ENCODE data around the gene RPL23. TPM values are rescaled to one million over a fixed set of nuclear protein-coding genes. Genes with fewer than 3 reads are reported as not detected.

RPL23 gene
- total and polyA plus RNA-seq, 2 experiments from 2014 or later, result 516 to 1,221 TPM

DNA sequence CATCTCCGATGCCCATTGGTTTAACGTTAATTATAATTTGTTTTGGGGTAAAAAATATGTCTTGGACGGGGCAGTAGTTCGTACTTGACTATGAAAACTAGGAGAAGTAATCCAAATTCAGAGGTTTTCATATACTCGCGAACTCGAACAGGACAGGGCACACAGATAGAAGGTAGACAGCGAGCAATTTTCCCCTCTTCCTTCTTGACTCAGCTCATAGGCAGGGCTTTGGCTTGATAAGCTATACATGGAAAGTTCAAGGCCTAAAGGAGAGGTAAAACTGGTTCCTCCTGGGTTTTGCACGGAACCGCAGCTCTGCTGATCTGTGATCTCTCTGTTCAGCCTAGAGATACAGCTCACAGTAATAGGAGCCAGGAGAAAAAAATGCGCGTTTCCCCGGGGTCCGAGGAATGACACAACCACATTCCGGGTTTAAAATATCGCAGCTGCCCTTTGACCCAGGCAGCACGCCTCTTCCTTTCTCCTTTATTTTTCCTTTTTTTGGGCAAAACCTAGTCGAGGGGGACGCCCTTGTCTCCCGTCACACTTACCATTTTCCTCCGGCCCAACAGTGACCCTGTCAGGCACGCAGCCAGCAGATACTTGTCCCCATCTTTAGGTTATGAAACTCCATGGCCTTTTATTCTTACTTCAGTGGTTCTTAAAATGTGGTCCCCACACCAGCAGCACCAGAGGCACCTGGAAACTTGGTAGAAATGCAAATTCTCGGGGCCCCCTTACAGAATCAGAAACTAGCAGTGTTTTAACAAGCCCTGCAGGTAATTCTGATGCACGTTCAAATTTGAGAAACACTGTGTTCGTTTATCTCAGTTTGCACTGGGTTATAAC lies 14.7 kb upstream of the RPL23 start:
- Histone ChIP-seq H3K4me1 (ENCODE audit: insufficient read depth) (peaks cover 37% of the 10 kb centered on the region), H4K20me1 (ENCODE audit: insufficient read depth) (peaks cover 12% of the 10 kb centered on the region), H3K4me2 (ENCODE audit: unreplicated experiment) (peak overlapping the region; percentile 100), H3K9ac (peak overlapping the region; percentile 99), H2AFZ (peak overlapping the region; percentile 74), H3K27me3 (replicated peaks; ENCODE audit: insufficient read depth) (no peaks in the 10 kb centered on the region), H3F3A (ENCODE audit: insufficient read depth) (peaks cover 30% of the 10 kb centered on the region), H3K27ac (peak overlapping the region; percentile 96), H3K36me3 (ENCODE audit: low read depth) (no peaks in the 10 kb centered on the region; the same call in 1 of the 2 replicates), H3K9me3 (ENCODE audit: low read depth) (no peaks in the 10 kb centered on the region), H3K4me3 (peak overlapping the region; percentile 100), H3K79me2 (ENCODE audit: insufficient read depth) (peaks cover 32% of the 10 kb centered on the region), H3K9me2 (ENCODE audit: insufficient read depth) (no peaks in the 10 kb centered on the region)
- peak; percentile 59 for DNase-seq
- WGBS, 2 experiments (ENCODE audit: low coverage in 1 of 2, low lambda C conversion rate in 2 of 2, missing lambda C conversion rate in 2 of 2), result 16 to 19% methylated on average over 25 of the region's 25 CpGs
- in situ Hi-C loops (cut with MboI), result no loop called here
- TF ChIP-seq EZH2phosphoT487 (IDR thresholded peaks at IDR 0.05; ENCODE audit: insufficient read depth, low read depth), result no peak
- TF ChIP-seq EZH2 (IDR thresholded peaks at IDR 0.05; ENCODE audit: insufficient read depth, poor library complexity, severe bottlenecking), result no peak

DNA sequence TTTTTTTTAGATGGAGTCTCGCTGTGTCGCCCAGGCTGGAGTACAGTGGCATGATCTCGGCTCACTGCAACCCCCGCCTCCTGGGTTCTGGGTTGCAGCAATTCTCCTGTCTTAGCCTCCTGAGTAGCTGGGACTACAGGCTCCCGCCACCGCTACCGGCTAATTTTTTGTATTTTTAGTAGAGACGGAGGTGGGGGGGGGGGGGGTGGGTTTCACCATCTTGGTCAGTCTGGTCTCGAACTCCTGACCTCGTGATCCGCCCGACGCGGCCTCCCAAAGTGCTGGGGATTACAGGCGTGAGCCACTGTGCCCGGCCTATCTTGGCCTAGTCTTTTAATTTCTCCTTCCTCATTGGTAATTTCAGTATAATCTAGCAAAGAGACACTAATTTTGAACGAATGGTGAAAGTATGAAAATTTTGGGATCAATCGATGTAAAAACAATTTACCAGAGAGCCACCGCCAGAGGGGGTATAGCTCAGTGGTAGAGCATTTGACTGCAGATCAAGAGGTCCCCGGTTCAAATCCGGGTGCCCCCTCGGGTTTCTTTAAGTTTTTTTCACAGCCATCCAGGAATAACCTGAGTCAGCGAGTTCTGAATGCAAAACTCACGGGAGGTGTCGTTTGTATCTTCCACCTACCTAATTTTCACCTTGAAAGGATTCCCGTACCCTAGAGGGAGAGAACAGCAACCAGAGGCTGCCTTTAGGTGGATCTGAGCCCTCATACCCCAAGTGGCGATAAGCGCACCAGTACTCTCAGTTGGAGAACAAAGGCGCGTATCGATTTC lies 13.9 kb upstream of the RPL23 start:
- H3K9me3 ChIP-seq (ENCODE audit: low read depth), result no peaks in the 10 kb centered on the region
- in situ Hi-C loops (cut with MboI), result no loop called here
- H2AFZ ChIP-seq, result peak overlapping the region; percentile 74
- WGBS, 2 experiments (ENCODE audit: low coverage in 1 of 2, low lambda C conversion rate in 2 of 2, missing lambda C conversion rate in 2 of 2), result 23 to 25% methylated on average over 30 to 31 of the region's 31 CpGs
- peaks cover 30% of the 10 kb centered on the region for H3F3A ChIP-seq (ENCODE audit: insufficient read depth)
- no peaks in the 10 kb centered on the region for H3K27me3 ChIP-seq (replicated peaks; ENCODE audit: insufficient read depth)
- DNase-seq, result peak; percentile 75
- no peaks in the 10 kb centered on the region for H3K9me2 ChIP-seq (ENCODE audit: insufficient read depth)
- peak overlapping the region; percentile 100 for H3K4me2 ChIP-seq (ENCODE audit: unreplicated experiment)
- TF ChIP-seq EZH2phosphoT487 (IDR thresholded peaks at IDR 0.05; ENCODE audit: insufficient read depth, low read depth), result no peak
- no peak for TF ChIP-seq EZH2 (IDR thresholded peaks at IDR 0.05; ENCODE audit: insufficient read depth, poor library complexity, severe bottlenecking)
- H3K9ac ChIP-seq, result peak overlapping the region; percentile 99; the same call in 1 of the 2 replicates
- H3K4me3 ChIP-seq, result peak overlapping the region; percentile 100
- H3K4me1 ChIP-seq (ENCODE audit: insufficient read depth), result peaks cover 34% of the 10 kb centered on the region
- H3K79me2 ChIP-seq (ENCODE audit: insufficient read depth), result peaks cover 23% of the 10 kb centered on the region
- no peaks in the 10 kb centered on the region; the same call in 1 of the 2 replicates for H3K36me3 ChIP-seq (ENCODE audit: low read depth)
- H3K27ac ChIP-seq, result peak overlapping the region; percentile 96
- peaks cover 8% of the 10 kb centered on the region for H4K20me1 ChIP-seq (ENCODE audit: insufficient read depth)

DNA sequence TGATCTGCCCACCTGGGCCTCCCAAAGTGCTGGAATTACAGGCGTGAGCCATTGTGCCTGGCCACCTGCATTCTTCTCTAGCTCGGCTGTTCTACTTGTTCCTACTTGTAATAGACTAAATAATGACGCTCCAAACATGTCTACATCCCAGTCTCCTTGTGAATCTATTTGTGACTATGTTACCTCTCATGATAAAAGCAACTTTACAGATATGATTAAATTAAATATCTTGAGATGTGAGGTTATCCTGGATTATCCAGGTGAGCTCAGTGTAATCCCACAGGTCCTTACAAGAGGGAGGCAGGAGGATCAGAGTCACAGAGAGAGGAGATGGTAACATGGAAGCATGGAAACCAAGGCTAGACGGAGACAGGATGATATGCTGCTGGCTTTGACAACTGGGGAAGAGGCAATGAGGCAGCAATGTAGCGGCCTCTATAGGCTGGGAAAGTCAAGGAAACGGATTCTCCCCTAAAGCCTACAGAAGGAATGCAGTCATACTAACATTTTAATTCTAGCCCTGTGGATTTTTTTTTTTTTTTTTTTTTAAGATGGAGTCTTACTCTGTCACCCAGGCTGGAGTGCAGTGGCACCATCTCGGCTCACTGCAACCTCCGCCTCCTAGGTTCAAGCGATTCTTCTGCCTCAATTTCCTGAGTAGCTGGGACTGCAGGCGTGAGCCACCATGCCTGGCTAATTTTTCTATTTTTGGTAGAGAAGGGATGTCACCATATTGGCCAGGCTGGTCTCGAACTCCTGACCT lies 11.3 kb upstream of the RPL23 start:
- Histone ChIP-seq H2AFZ (no peak overlapping the region), H4K20me1 (ENCODE audit: insufficient read depth) (no peaks in the 10 kb centered on the region), H3K9me3 (ENCODE audit: low read depth) (no peaks in the 10 kb centered on the region), H3K79me2 (ENCODE audit: insufficient read depth) (no peaks in the 10 kb centered on the region), H3K27me3 (replicated peaks; ENCODE audit: insufficient read depth) (no peaks in the 10 kb centered on the region), H3K4me1 (ENCODE audit: insufficient read depth) (peaks cover 27% of the 10 kb centered on the region), H3K36me3 (ENCODE audit: low read depth) (no peaks in the 10 kb centered on the region), H3K27ac (no peak overlapping the region), H3K4me2 (ENCODE audit: unreplicated experiment) (no peak overlapping the region), H3F3A (ENCODE audit: insufficient read depth) (peaks cover 15% of the 10 kb centered on the region), H3K4me3 (no peak overlapping the region), H3K9ac (no peak overlapping the region), H3K9me2 (ENCODE audit: insufficient read depth) (no peaks in the 10 kb centered on the region)
- TF ChIP-seq EZH2phosphoT487 (IDR thresholded peaks at IDR 0.05; ENCODE audit: insufficient read depth, low read depth) (no peak), EZH2 (IDR thresholded peaks at IDR 0.05; ENCODE audit: insufficient read depth, poor library complexity, severe bottlenecking) (no peak)
- DNase-seq, result peak; percentile 45
- WGBS, 2 experiments (ENCODE audit: low coverage in 1 of 2, low lambda C conversion rate in 2 of 2, missing lambda C conversion rate in 2 of 2), result 80 to 82% methylated on average over 11 of the region's 11 CpGs
- in situ Hi-C loops (cut with MboI), result no loop called here

DNA sequence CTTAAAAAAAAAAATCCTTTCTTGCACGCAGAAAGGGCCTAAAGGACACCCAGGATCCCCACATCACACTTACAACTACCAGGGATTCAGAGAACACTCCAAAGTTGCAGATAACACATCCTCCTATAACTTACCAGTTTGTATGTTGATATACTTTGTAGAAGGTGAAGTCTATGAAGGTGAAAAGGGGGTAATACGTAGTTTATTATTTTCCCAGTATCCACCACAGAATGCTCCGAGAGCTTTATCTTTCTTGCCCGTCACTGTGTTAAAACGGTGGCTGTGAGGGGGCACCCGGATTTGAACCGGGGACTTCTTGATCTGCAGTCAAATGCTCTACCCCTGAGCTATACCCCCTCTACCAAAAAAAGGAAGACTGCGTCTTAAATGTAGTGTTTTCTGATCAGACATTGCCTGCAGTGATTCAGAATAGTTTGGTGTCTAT lies 7.9 kb upstream of the RPL23 start:
- no peaks in the 10 kb centered on the region for H3K36me3 ChIP-seq (ENCODE audit: low read depth)
- no peak overlapping the region for H3K4me2 ChIP-seq (ENCODE audit: unreplicated experiment)
- no peaks in the 10 kb centered on the region for H3K9me3 ChIP-seq (ENCODE audit: low read depth)
- TF ChIP-seq EZH2phosphoT487 (IDR thresholded peaks at IDR 0.05; ENCODE audit: insufficient read depth, low read depth) (no peak), EZH2 (IDR thresholded peaks at IDR 0.05; ENCODE audit: insufficient read depth, poor library complexity, severe bottlenecking) (no peak)
- H4K20me1 ChIP-seq (ENCODE audit: insufficient read depth), result no peaks in the 10 kb centered on the region
- in situ Hi-C loops (cut with MboI), result no loop called here
- H3K9ac ChIP-seq, result no peak overlapping the region
- no peaks in the 10 kb centered on the region for H3K9me2 ChIP-seq (ENCODE audit: insufficient read depth)
- H3K27me3 ChIP-seq (replicated peaks; ENCODE audit: insufficient read depth), result no peaks in the 10 kb centered on the region
- H3F3A ChIP-seq (ENCODE audit: insufficient read depth), result no peaks in the 10 kb centered on the region; the same call in 1 of the 2 replicates
- no peak for DNase-seq
- H2AFZ ChIP-seq, result peak overlapping the region; percentile 53; the same call in 1 of the 2 replicates
- no peak overlapping the region for H3K27ac ChIP-seq
- peaks cover 14% of the 10 kb centered on the region for H3K4me1 ChIP-seq (ENCODE audit: insufficient read depth)
- H3K4me3 ChIP-seq, result no peak overlapping the region
- no peaks in the 10 kb centered on the region for H3K79me2 ChIP-seq (ENCODE audit: insufficient read depth)
- WGBS, 2 experiments (ENCODE audit: low coverage in 1 of 2, low lambda C conversion rate in 2 of 2, missing lambda C conversion rate in 2 of 2), result 33 to 35% methylated on average over 8 of the region's 8 CpGs

Measured in GM23248 (cell line).